Stimulated activated effector memory CD8-positive, alpha-beta T cell treated with anti-CD3 and anti-CD28 coated beads, Interleukin-12 subunit alpha, Interleukin-12 subunit beta, amount 100 ng/mL, for 72 hours (primary cell): Measurements from ENCODE around the gene GADL1.

Source experiments
- ATAC-seq: fragments of 150-1000 bp; cut with Tn5 transposase; 2 replicates; pipeline ENCODE4 v1.10.0; 2021
- DNase-seq, 2 donors: peaks; one replicate each; pipeline ENCODE4 v3.0.0; 2021 to 2022; ENCODE audit warnings: low spot score in 2 of 2
- H3K27ac Mint-ChIP-seq: one replicate; pipeline ENCODE4 v1.8.0; 2022; ENCODE audit warnings: mild to moderate bottlenecking, mixed read lengths
- H3K36me3 Mint-ChIP-seq: one replicate; pipeline ENCODE4 v1.8.0; 2022; ENCODE audit warnings: mild to moderate bottlenecking, mixed read lengths
- H3K4me1 Mint-ChIP-seq: one replicate; pipeline ENCODE4 v1.8.0; 2022; ENCODE audit warnings: mixed read lengths
- H3K4me3 Mint-ChIP-seq: one replicate; pipeline ENCODE4 v1.8.0; 2022; ENCODE audit warnings: mild to moderate bottlenecking, mixed read lengths
- H3K9me3 Mint-ChIP-seq: one replicate; pipeline ENCODE4 v1.8.0; 2022; ENCODE audit warnings: mixed read lengths

Gene GADL1

GRCh38 chr3:30766522-30766921 lies 127.9 kb downstream of the GADL1 start:
- no peaks in the 10 kb centered on the region for H3K4me1 Mint-ChIP-seq
- no peak overlapping the region for H3K27ac Mint-ChIP-seq
- H3K4me3 Mint-ChIP-seq = no peak overlapping the region
- ATAC-seq = no peak
- DNase-seq = no peak
- no peaks in the 10 kb centered on the region for H3K36me3 Mint-ChIP-seq
- H3K9me3 Mint-ChIP-seq = no peaks in the 10 kb centered on the region

GRCh38 chr3:30764891-30765290 lies 129.6 kb downstream of the GADL1 start:
- Mint-ChIP-seq H3K4me3 (no peak overlapping the region), H3K4me1 (no peaks in the 10 kb centered on the region), H3K9me3 (no peaks in the 10 kb centered on the region), H3K36me3 (no peaks in the 10 kb centered on the region), H3K27ac (no peak overlapping the region)
- ATAC-seq = no peak
- no peak for DNase-seq

GRCh38 chr3:30764281-30764680 lies 130.2 kb downstream of the GADL1 start:
- ATAC-seq (no peak), DNase-seq (no peak)
- H3K4me3 Mint-ChIP-seq = no peak overlapping the region
- H3K36me3 Mint-ChIP-seq = no peaks in the 10 kb centered on the region
- H3K4me1 Mint-ChIP-seq = no peaks in the 10 kb centered on the region
- H3K9me3 Mint-ChIP-seq = no peaks in the 10 kb centered on the region
- no peak overlapping the region for H3K27ac Mint-ChIP-seq

- Mint-ChIP-seq H3K27ac (no peak overlapping the region), H3K4me3 (no peak overlapping the region), H3K4me1 (no peaks in the 10 kb centered on the region), H3K9me3 (no peaks in the 10 kb centered on the region), H3K36me3 (no peaks in the 10 kb centered on the region)
- ATAC-seq = no peak
- no peak for DNase-seq
These were observed 133.1 kb downstream of the GADL1 start for GRCh38 chr3:30761374-30761773.

GRCh38 chr3:30760737-30761136 lies 133.7 kb downstream of the GADL1 start:
- ATAC-seq (no peak), DNase-seq (no peak)
- H3K9me3 Mint-ChIP-seq = no peaks in the 10 kb centered on the region
- H3K27ac Mint-ChIP-seq = no peak overlapping the region
- no peaks in the 10 kb centered on the region for H3K4me1 Mint-ChIP-seq
- H3K36me3 Mint-ChIP-seq = no peaks in the 10 kb centered on the region
- H3K4me3 Mint-ChIP-seq = no peak overlapping the region

- no peak for DNase-seq
- H3K27ac Mint-ChIP-seq = no peak overlapping the region
- no peaks in the 10 kb centered on the region for H3K4me1 Mint-ChIP-seq
- H3K4me3 Mint-ChIP-seq = no peak overlapping the region
- H3K9me3 Mint-ChIP-seq = no peaks in the 10 kb centered on the region
- no peak for ATAC-seq
- H3K36me3 Mint-ChIP-seq = no peaks in the 10 kb centered on the region
These were observed 134.3 kb downstream of the GADL1 start for GRCh38 chr3:30760040-30760695.

GRCh38 chr3:30756218-30756617 lies 138.2 kb downstream of the GADL1 start:
- ATAC-seq (no peak), DNase-seq (no peak)
- peaks cover 10% of the 10 kb centered on the region for H3K4me1 Mint-ChIP-seq
- no peak overlapping the region for H3K4me3 Mint-ChIP-seq
- no peaks in the 10 kb centered on the region for H3K9me3 Mint-ChIP-seq
- no peaks in the 10 kb centered on the region for H3K36me3 Mint-ChIP-seq
- H3K27ac Mint-ChIP-seq = no peak overlapping the region

- H3K36me3 Mint-ChIP-seq = no peaks in the 10 kb centered on the region
- no peak for ATAC-seq
- H3K4me1 Mint-ChIP-seq = peaks cover 14% of the 10 kb centered on the region
- H3K9me3 Mint-ChIP-seq = no peaks in the 10 kb centered on the region
- DNase-seq = no peak
- H3K27ac Mint-ChIP-seq = no peak overlapping the region
- no peak overlapping the region for H3K4me3 Mint-ChIP-seq
These were observed 140.0 kb downstream of the GADL1 start for GRCh38 chr3:30754426-30754825.

- Mint-ChIP-seq H3K9me3 (no peaks in the 10 kb centered on the region), H3K36me3 (no peaks in the 10 kb centered on the region), H3K4me3 (no peak overlapping the region), H3K4me1 (peaks cover 20% of the 10 kb centered on the region), H3K27ac (no peak overlapping the region)
- no peak for DNase-seq
- no peak for ATAC-seq
These were observed 140.7 kb downstream of the GADL1 start for GRCh38 chr3:30753766-30754165.

- DNase-seq (no peak), ATAC-seq (no peak)
- Mint-ChIP-seq H3K36me3 (no peaks in the 10 kb centered on the region), H3K9me3 (no peaks in the 10 kb centered on the region), H3K27ac (no peak overlapping the region), H3K4me3 (no peak overlapping the region), H3K4me1 (peaks cover 22% of the 10 kb centered on the region)
These were observed 141.5 kb downstream of the GADL1 start for GRCh38 chr3:30752970-30753369.

GRCh38 chr3:30752491-30752890 lies 142.0 kb downstream of the GADL1 start:
- DNase-seq (no peak), ATAC-seq (no peak)
- no peak overlapping the region for H3K27ac Mint-ChIP-seq
- H3K9me3 Mint-ChIP-seq = no peaks in the 10 kb centered on the region
- no peak overlapping the region for H3K4me3 Mint-ChIP-seq
- H3K4me1 Mint-ChIP-seq = peaks cover 22% of the 10 kb centered on the region
- H3K36me3 Mint-ChIP-seq = no peaks in the 10 kb centered on the region

GRCh38 chr3:30751610-30752299 lies 142.7 kb downstream of the GADL1 start:
- H3K4me1 Mint-ChIP-seq = peaks cover 22% of the 10 kb centered on the region
- ATAC-seq (peak; percentile 77), DNase-seq (peak in 1 of 2 donors; percentile 62)
- no peaks in the 10 kb centered on the region for H3K9me3 Mint-ChIP-seq
- H3K27ac Mint-ChIP-seq = no peak overlapping the region
- H3K4me3 Mint-ChIP-seq = no peak overlapping the region
- H3K36me3 Mint-ChIP-seq = no peaks in the 10 kb centered on the region

GRCh38 chr3:30750967-30751366 lies 143.5 kb downstream of the GADL1 start:
- Mint-ChIP-seq H3K4me1 (peaks cover 22% of the 10 kb centered on the region), H3K27ac (no peak overlapping the region)
- no peak for ATAC-seq

GRCh38 chr3:30749230-30749629 lies 145.2 kb downstream of the GADL1 start:
- Mint-ChIP-seq H3K4me3 (no peak overlapping the region), H3K27ac (no peak overlapping the region), H3K9me3 (no peaks in the 10 kb centered on the region), H3K36me3 (no peaks in the 10 kb centered on the region), H3K4me1 (peaks cover 22% of the 10 kb centered on the region)
- DNase-seq (no peak), ATAC-seq (peak; percentile 77)

More at GRCh38 chr3:30750967-30751366, 143.5 kb downstream of the GADL1 start:
- Mint-ChIP-seq H3K4me3 (no peak overlapping the region), H3K9me3 (no peaks in the 10 kb centered on the region), H3K36me3 (no peaks in the 10 kb centered on the region)
- DNase-seq = no peak

GRCh38 chr3:30747771-30748281 lies 146.6 kb downstream of the GADL1 start:
- no peaks in the 10 kb centered on the region for H3K36me3 Mint-ChIP-seq
- no peaks in the 10 kb centered on the region for H3K9me3 Mint-ChIP-seq
- DNase-seq (no peak), ATAC-seq (no peak)
- H3K4me1 Mint-ChIP-seq = peaks cover 28% of the 10 kb centered on the region
- no peak overlapping the region for H3K4me3 Mint-ChIP-seq
- H3K27ac Mint-ChIP-seq = no peak overlapping the region

GRCh38 chr3:30743641-30744317 lies 150.7 kb downstream of the GADL1 start:
- ATAC-seq (peak; percentile 55), DNase-seq (no peak)
- H3K27ac Mint-ChIP-seq = no peak overlapping the region
- no peaks in the 10 kb centered on the region for H3K36me3 Mint-ChIP-seq
- H3K4me3 Mint-ChIP-seq = no peak overlapping the region
- H3K4me1 Mint-ChIP-seq = peaks cover 15% of the 10 kb centered on the region
- H3K9me3 Mint-ChIP-seq = no peaks in the 10 kb centered on the region
